A673 (cell line): ENCODE results near the gene SERAC1. TPM values are rescaled to one million over a fixed set of nuclear protein-coding genes. Genes with fewer than 3 reads are reported as not detected.

Experiments
- BruUV-seq: library from RNA; stranded (reverse); fragments of 400-500 nt; replicated peaks from 2 replicates; lab custom pipeline; 2021; lab: Mats Ljungman, UMichigan
- CTCF ChIA-PET: fragments of 300-600 bp; sonication (Branson Sonifier 250); formaldehyde crosslinking; loops from one replicate; lab custom pipeline; 2022; ENCODE audit warnings: antibody characterized with exemption; lab: Charles Lee
- POLR2A ChIA-PET: fragments of 300-600 bp; sonication (Branson Sonifier 250); formaldehyde crosslinking; loops from one replicate; lab custom pipeline; 2022; ENCODE audit warnings: antibody characterized with exemption; ENCODE audit not compliant: low non-redundant PET; lab: Charles Lee
- DNase-seq: peaks from one replicate; pipeline ENCODE4 v3.0.0-alpha.2; 2015; ENCODE audit warnings: low spot score
- H3K27ac ChIP-seq: fragments of 200-600 bp; sonication (generic); 2 replicates; pipeline ENCODE4 v1.5.1; 2016; ENCODE audit warnings: mixed run types, low read depth, mild to moderate bottlenecking, mixed read lengths, antibody characterized with exemption, low read length; ENCODE audit not compliant: poor library complexity, severe bottlenecking
- H3K27me3 ChIP-seq: fragments of 200-600 bp; sonication (generic); replicated peaks from 2 replicates; pipeline ENCODE4 v1.6.1; 2017; ENCODE audit warnings: mixed run types, low read depth, mild to moderate bottlenecking, mixed read lengths, antibody characterized with exemption, low read length; ENCODE audit not compliant: insufficient read depth, poor library complexity
- H3K36me3 ChIP-seq: fragments of 200-600 bp; sonication (generic); 2 replicates; pipeline ENCODE4 v1.6.1; 2016; ENCODE audit warnings: mixed run types, mild to moderate bottlenecking, mixed read lengths, antibody characterized with exemption, low read length; ENCODE audit not compliant: insufficient read depth, poor library complexity, severe bottlenecking
- H3K4me1 ChIP-seq: fragments of 200-600 bp; sonication (generic); 2 replicates; pipeline ENCODE4 v1.6.1; 2017; ENCODE audit warnings: mixed run types, mild to moderate bottlenecking, mixed read lengths, antibody characterized with exemption, low read length; ENCODE audit not compliant: insufficient read depth, poor library complexity, severe bottlenecking
- H3K4me3 ChIP-seq: fragments of 200-600 bp; sonication (generic); 2 replicates; pipeline ENCODE4 v1.5.1; 2016; ENCODE audit warnings: low read depth, mixed run types, mild to moderate bottlenecking, mixed read lengths, low read length; ENCODE audit not compliant: poor library complexity, severe bottlenecking
- H3K9me3 ChIP-seq: fragments of 200-600 bp; sonication (generic); 2 replicates; pipeline ENCODE4 v1.6.1; 2016; ENCODE audit warnings: mixed run types, low read depth, mild to moderate bottlenecking, mixed read lengths, antibody characterized with exemption, low read length; ENCODE audit not compliant: poor library complexity, severe bottlenecking
- EZH2 ChIP-seq: fragments of 200-600 bp; sonication (generic); IDR thresholded peaks from 2 replicates; pipeline ENCODE4 v1.6.1; 2017; ENCODE audit warnings: borderline replicate concordance, low read depth, mild to moderate bottlenecking, mixed read lengths, antibody characterized with exemption, low read length; ENCODE audit not compliant: poor library complexity, severe bottlenecking
- intact Hi-C: fragments of 100-400 bp; cut with micrococcal nuclease; formaldehyde crosslinking; loops from one replicate; pipeline ENCODE4 v1.10.0; 2022; ENCODE audit not compliant: unreplicated experiment
- total RNA-seq: library from RNA; stranded (reverse); gene quantifications from 2 replicates; pipeline ENCODE4 v1.2.3, GENCODE V29; 2021
- TF ChIP-seq, protein P1 (sequence below): fragments of 300-800, 200-600 bp; sonication (generic); conservative IDR thresholded peaks from 2 replicates; pipeline ENCODE4 v1.5.1; 2017; ENCODE audit warnings: low read depth, mild to moderate bottlenecking, antibody characterized with exemption, low read length, moderate library complexity, mixed read lengths

Gene SERAC1
- total RNA-seq, 1 experiment from 2014 or later: 8.1 TPM

DNA sequence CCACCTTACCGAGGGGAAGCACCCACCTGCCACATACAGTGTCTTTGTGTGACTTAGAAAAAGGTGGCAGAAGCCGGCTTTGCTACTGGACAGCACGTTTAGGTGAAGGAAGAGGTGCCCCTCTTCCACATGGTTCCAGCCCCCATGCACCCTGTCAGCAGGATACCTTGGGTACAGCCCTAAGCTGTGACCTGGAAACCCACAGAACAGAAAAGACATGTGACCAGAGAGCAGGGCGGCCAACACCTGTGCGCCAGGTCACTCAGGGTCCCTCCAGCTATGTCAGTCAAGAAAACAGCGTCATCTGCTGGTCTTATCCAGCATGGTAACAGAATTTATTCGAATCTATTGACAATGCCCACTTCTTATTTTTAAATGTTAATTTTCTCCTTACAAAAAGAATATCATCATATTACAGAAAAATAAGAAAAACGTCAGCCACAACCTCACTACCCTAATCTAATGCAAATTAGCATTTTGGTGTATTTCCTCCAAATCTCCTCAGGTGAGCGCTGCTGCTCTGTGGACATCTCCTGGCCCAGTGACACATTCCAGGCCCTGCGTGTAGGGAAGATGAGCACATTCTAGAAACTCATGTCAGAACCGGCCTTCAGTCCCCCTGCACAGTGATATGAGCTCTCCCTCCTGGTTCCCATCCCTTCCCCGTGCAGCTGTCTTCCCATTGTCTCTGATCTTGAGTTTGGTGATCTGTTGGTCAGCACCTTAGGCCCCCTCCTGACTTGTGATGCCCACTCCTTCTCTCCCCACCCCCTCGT, 37.3 kb upstream of the SERAC1 start:
- POLR2A ChIA-PET: interaction anchor here (0.6 kb wide), 1 partner anchor 77 kb away, joined by 3 read pairs; no protein-coding TSS in a partner anchor
- CTCF ChIA-PET: interaction anchor here (1.4 kb wide), 1 partner anchor 9 kb away, joined by 3 read pairs; no protein-coding TSS in a partner anchor
- intact Hi-C loops: no loop called here
- no TSS peak for BruUV-seq
- Histone ChIP-seq H3K4me3 (no peak overlapping the region), H3K4me1 (peaks cover 6% of the 10 kb centered on the region), H3K27me3 (no peaks in the 10 kb centered on the region), H3K9me3 (no peaks in the 10 kb centered on the region), H3K27ac (no peak overlapping the region), H3K36me3 (no peaks in the 10 kb centered on the region)
- no peak for TF ChIP-seq EZH2
- TF ChIP-seq, protein P1, sequence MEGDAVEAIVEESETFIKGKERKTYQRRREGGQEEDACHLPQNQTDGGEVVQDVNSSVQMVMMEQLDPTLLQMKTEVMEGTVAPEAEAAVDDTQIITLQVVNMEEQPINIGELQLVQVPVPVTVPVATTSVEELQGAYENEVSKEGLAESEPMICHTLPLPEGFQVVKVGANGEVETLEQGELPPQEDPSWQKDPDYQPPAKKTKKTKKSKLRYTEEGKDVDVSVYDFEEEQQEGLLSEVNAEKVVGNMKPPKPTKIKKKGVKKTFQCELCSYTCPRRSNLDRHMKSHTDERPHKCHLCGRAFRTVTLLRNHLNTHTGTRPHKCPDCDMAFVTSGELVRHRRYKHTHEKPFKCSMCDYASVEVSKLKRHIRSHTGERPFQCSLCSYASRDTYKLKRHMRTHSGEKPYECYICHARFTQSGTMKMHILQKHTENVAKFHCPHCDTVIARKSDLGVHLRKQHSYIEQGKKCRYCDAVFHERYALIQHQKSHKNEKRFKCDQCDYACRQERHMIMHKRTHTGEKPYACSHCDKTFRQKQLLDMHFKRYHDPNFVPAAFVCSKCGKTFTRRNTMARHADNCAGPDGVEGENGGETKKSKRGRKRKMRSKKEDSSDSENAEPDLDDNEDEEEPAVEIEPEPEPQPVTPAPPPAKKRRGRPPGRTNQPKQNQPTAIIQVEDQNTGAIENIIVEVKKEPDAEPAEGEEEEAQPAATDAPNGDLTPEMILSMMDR: peak; percentile 47
- DNase-seq: no peak

DNA sequence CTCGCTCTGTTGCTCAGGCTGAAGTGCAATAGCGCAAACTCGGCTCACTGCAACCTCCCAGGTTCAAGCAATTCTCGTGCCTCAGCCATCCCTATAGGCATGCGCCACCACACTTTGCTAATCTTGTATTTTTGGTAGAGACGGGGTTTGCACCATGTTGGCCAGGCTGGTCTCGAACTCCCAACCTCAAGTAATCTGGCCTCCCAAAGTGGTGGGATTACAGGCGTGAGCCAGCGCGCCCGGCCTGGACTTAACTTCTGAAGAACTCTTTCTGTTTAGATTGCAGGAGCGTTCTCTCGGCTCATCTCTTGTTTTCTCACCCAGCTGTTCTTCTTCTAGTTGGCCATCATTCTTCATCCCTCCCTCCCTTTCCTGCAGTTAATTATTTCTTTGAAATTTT, 30.4 kb upstream of the SERAC1 start:
- intact Hi-C loops: no loop called here
- Histone ChIP-seq H3K36me3 (no peaks in the 10 kb centered on the region), H3K4me1 (peaks cover 8% of the 10 kb centered on the region), H3K9me3 (no peaks in the 10 kb centered on the region), H3K4me3 (no peak overlapping the region), H3K27me3 (no peaks in the 10 kb centered on the region), H3K27ac (no peak overlapping the region)
- DNase-seq: no peak
- ChIA-PET POLR2A (no interaction called here), CTCF (no interaction called here)
- TF ChIP-seq, protein P1: no peak
- TF ChIP-seq EZH2: no peak
- no TSS peak for BruUV-seq

DNA sequence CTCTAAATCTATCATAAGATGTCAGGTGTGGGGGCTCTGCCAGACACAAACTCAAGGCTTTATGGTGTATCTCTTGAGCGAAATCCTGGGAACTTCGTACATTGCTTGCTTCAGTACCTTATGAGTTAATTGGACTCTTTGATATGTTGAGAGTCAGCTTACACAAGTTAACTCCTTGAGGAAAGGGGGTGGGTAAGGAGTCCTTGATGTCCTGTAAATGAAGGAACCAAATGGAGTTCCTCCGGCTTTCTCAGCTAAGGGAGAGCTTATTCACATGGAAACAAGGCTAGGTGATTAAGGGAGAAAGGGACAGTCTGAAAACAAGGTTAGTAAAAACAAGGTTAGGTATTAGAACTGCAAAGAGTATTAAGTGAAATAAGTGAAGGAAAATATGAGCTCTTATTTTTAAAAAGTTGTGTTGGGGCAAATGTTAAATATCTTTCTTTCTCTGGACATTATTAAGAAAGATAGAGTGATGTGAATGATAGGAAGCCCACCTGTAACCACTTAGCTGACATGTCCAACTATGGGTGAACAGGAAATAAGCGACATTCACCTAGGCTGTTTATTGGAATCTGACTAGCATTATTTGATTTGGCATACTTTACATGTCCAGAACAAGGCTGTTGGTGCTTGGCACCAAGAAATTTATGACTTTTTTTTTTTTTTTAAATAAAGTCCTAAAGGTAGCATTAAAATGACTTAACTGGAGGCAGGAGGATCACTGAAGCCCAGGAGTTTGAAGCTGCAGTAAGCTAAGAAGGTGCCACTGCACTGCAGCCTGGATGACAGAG, 26.6 kb upstream of the SERAC1 start:
- no peak for TF ChIP-seq EZH2
- TF ChIP-seq, protein P1: no peak
- no peak for DNase-seq
- ChIA-PET CTCF (no interaction called here), POLR2A (no interaction called here)
- Histone ChIP-seq H3K4me3 (no peak overlapping the region), H3K36me3 (peaks cover 5% of the 10 kb centered on the region), H3K27ac (no peak overlapping the region), H3K27me3 (no peaks in the 10 kb centered on the region), H3K4me1 (no peaks in the 10 kb centered on the region), H3K9me3 (no peaks in the 10 kb centered on the region)
- BruUV-seq: no TSS peak
- intact Hi-C loops: no loop called here
